Upper lobe of left lung (tissue), 6 donors: ENCODE measurements around the gene VRTN. TPM values are rescaled to one million over a fixed set of nuclear protein-coding genes. Genes with fewer than 3 reads are reported as not detected.

Source experiments
- ATAC-seq, 2 donors: fragments of 200-7000 bp; cut with Tn5 transposase; one replicate each; pipeline ENCODE4 v1.9.1; 2022; ENCODE audit warnings: mild to moderate bottlenecking in 2 of 2, moderate library complexity in 2 of 2; ENCODE audit not compliant: low FRiP score in 2 of 2
- DNase-seq, 2 donors: peaks; one replicate each; pipeline ENCODE4 v3.0.0-alpha.2; 2019 to 2020
- H3K27ac ChIP-seq, 4 donors: fragments of 200-600 bp; sonication (generic); one replicate each; pipeline ENCODE4 v1.5.1; 2016 to 2019
- H3K27me3 ChIP-seq, 4 donors: fragments of 200-600 bp; sonication (generic); one replicate each; pipeline ENCODE4 v1.5.1; 2017 to 2019
- H3K36me3 ChIP-seq, 4 donors: fragments of 200-600 bp; sonication (generic); one replicate each; pipeline ENCODE4 v1.5.1; 2016 to 2019
- H3K4me1 ChIP-seq, 4 donors: fragments of 200-600 bp; sonication (generic); one replicate each; pipeline ENCODE4 v1.5.1; 2018 to 2019
- H3K4me3 ChIP-seq, 4 donors: fragments of 200-600 bp; sonication (generic); one replicate each; pipeline ENCODE4 v1.5.1; 2017 to 2019; ENCODE audit warnings: mild to moderate bottlenecking in 2 of 4, moderate library complexity in 1 of 4
- H3K9me3 ChIP-seq, 4 donors: fragments of 200-600 bp; sonication (generic); one replicate each; pipeline ENCODE4 v1.5.1; 2018 to 2019
- EP300 ChIP-seq, 4 donors: sonication (generic); formaldehyde crosslinking; IDR thresholded peaks; one replicate each; pipeline ENCODE4 v1.5.1; 2017; ENCODE audit warnings: antibody characterized with exemption in 4 of 4, control low read depth in 2 of 4
- POLR2A ChIP-seq, 4 donors: fragments of 450-650 bp; IDR thresholded peaks; one replicate each; pipeline ENCODE4 v1.5.1; 2016 to 2017; ENCODE audit warnings: antibody characterized with exemption in 4 of 4, mild to moderate bottlenecking in 2 of 4
- POLR2AphosphoS5 ChIP-seq, 2 donors: sonication (generic); formaldehyde crosslinking; IDR thresholded peaks; one replicate each; pipeline ENCODE4 v1.5.1; 2017; ENCODE audit warnings: antibody characterized with exemption in 2 of 2
- WGBS, 2 donors: methylation state at CpG; one replicate each; pipeline ENCODE4 v1.1.5; 2017 to 2018; 5-methylcytosine and 5-hydroxymethylcytosine counted together
- total RNA-seq, 6 donors: library from RNA; depleted of rRNA in 4 of 6; stranded (reverse); fragments of >200 nt in 4 of 6; gene quantifications; one replicate each; pipeline versions ENCODE4 v1.1.0 to v1.2.1, GENCODE V29; 2016 to 2021
- TF ChIP-seq, protein P1 (sequence below), 6 experiments: fragments of 450-650 bp in 4 of 6; fragments of 200-600 bp in 2 of 6; sonication (generic) in 2 of 6; IDR thresholded peaks; one replicate each; pipeline ENCODE4 v1.5.1; 2016 to 2019; ENCODE audit warnings: antibody characterized with exemption in 6 of 6
- donor health status: DM: no; HTN: no; CAD: no; lungs with moderate emphysema.
- donor health status: DM: no; HTN: yes; CAD: no; lungs with severe emphysema.

VRTN gene
- total RNA-seq, 6 donors from 2014 or later: 0.09 to 0.10 TPM; not detected in 4

DNA sequence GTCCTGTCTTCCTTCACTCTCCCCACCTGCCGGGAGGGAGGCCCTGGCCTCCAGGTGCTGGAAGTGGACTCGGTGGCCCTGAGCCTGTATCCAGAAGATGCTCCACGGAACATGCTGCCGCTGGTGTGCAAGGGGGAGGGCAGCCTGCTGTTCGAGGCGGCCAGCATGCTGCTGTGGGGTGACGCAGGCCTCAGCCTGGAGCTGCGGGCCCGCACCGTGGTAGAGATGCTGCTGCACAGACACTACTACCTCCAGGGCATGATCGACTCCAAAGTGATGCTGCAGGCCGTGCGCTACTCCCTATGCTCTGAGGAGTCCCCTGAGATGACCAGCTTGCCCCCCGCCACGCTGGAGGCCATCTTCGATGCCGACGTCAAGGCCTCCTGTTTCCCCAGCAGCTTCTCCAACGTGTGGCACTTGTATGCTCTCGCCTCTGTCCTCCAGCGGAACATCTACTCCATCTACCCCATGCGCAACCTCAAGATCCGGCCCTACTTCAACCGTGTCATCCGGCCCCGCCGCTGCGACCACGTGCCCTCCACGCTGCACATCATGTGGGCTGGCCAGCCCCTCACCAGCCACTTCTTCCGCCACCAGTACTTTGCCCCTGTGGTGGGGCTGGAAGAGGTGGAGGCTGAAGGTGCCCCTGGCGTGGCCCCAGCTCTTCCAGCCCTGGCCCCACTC is 8.8 kb downstream of the VRTN start:
- WGBS, 2 donors: 95 to 96% methylated on average over 21 to 32 of the region's 32 CpGs
- TF ChIP-seq POLR2A (IDR thresholded peaks at IDR 0.05): no peak
- TF ChIP-seq EP300 (IDR thresholded peaks at IDR 0.05): no peak
- TF ChIP-seq, protein P1, sequence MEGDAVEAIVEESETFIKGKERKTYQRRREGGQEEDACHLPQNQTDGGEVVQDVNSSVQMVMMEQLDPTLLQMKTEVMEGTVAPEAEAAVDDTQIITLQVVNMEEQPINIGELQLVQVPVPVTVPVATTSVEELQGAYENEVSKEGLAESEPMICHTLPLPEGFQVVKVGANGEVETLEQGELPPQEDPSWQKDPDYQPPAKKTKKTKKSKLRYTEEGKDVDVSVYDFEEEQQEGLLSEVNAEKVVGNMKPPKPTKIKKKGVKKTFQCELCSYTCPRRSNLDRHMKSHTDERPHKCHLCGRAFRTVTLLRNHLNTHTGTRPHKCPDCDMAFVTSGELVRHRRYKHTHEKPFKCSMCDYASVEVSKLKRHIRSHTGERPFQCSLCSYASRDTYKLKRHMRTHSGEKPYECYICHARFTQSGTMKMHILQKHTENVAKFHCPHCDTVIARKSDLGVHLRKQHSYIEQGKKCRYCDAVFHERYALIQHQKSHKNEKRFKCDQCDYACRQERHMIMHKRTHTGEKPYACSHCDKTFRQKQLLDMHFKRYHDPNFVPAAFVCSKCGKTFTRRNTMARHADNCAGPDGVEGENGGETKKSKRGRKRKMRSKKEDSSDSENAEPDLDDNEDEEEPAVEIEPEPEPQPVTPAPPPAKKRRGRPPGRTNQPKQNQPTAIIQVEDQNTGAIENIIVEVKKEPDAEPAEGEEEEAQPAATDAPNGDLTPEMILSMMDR (IDR thresholded peaks at IDR 0.05): no peak
- TF ChIP-seq POLR2AphosphoS5 (IDR thresholded peaks at IDR 0.05): no peak
- H3K27ac ChIP-seq: no peak overlapping the region
- H3K9me3 ChIP-seq: no peaks in the 10 kb centered on the region
- no peaks in the 10 kb centered on the region for H3K36me3 ChIP-seq
- no peaks in the 10 kb centered on the region for H3K27me3 ChIP-seq
- DNase-seq (peak in 1 of 2 donors; percentile 76), ATAC-seq (no peak)
- no peaks in the 10 kb centered on the region for H3K4me1 ChIP-seq
- no peak overlapping the region for H3K4me3 ChIP-seq

DNA sequence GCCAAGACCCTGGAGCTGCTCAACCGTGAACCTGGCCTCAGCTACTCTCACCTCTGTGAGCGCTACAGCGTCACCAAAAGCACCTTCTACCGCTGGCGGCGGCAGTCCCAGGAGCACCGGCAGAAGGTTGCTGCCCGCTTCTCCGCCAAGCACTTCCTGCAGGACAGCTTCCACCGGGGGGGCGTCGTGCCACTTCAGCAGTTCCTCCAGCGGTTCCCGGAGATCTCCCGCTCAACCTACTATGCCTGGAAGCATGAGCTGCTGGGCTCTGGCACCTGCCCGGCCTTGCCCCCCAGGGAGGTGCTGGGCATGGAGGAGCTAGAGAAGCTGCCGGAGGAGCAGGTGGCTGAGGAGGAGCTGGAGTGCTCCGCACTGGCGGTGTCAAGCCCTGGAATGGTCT is 9.3 kb downstream of the VRTN start:
- 91 to 92% methylated on average over 12 to 19 of the region's 19 CpGs for WGBS, 2 donors
- ATAC-seq (no peak), DNase-seq (peak in 1 of 2 donors; percentile 69)
- Histone ChIP-seq H3K36me3 (no peaks in the 10 kb centered on the region), H3K4me3 (no peak overlapping the region), H3K4me1 (peaks cover 0 to 3% (median 1%) of the 10 kb centered on the region in 4 donors), H3K27me3 (no peaks in the 10 kb centered on the region), H3K9me3 (no peaks in the 10 kb centered on the region), H3K27ac (no peak overlapping the region)
- TF ChIP-seq POLR2AphosphoS5 (IDR thresholded peaks at IDR 0.05): no peak
- TF ChIP-seq EP300 (IDR thresholded peaks at IDR 0.05): no peak
- no peak for TF ChIP-seq POLR2A (IDR thresholded peaks at IDR 0.05)

DNA sequence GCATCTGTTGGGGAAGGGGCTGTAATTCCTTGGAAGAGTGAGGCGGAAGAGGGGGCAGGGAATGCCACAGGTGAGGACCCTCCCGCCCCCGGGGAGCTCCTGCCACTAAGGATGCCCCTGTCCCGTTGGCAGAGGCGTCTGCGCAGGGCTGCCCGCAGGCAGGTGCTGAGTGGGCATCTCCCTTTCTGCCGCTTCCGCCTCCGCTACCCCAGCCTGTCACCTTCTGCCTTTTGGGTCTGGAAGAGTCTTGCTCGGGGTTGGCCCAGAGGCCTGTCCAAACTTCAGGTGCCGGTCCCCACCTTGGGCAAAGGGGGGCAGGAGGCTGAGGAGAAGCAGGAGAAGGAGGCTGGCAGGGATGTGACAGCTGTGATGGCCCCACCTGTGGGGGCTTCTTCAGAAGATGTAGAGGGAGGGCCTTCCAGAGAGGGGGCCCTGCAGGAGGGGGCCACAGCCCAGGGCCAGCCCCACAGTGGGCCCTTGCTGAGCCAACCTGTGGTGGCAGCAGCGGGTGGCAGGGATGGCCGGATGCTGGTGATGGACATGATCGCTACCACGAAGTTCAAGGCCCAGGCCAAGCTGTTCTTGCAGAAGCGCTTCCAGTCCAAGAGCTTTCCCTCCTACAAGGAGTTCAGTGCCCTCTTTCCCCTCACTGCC is 10.0 kb downstream of the VRTN start:
- peaks cover 0 to 3% (median 2%) of the 10 kb centered on the region in 4 donors for H3K4me1 ChIP-seq
- peak in 1 of 2 donors; percentile 66 for DNase-seq
- WGBS, 2 donors: 92 to 95% methylated on average over 6 to 17 of the region's 17 CpGs
- no peak overlapping the region for H3K4me3 ChIP-seq
- no peaks in the 10 kb centered on the region for H3K36me3 ChIP-seq
- no peaks in the 10 kb centered on the region for H3K27me3 ChIP-seq
- H3K27ac ChIP-seq: no peak overlapping the region
- ATAC-seq: no peak
- no peaks in the 10 kb centered on the region for H3K9me3 ChIP-seq
- TF ChIP-seq POLR2AphosphoS5 (IDR thresholded peaks at IDR 0.05): no peak

DNA sequence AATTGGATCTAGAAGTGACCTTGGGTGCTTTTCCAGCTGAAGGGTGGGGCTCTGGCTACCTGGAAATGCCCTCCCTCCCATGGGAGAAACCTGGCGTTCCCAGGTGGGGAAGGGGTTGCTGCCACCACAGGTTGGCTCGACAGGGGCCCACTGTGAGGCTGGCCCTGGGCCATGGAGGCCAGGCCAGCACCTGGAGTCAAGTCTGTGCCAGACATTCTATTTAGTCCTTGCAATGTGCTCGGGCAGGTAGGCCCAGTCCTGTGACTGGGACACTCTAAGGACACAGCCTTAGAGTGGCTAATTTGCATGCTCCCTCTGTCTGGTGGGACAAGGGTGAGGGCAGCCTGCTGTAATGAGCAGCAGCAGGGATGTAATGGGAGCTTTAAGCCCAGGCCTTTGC is 11.9 kb downstream of the VRTN start:
- Histone ChIP-seq H3K4me3 (no peak overlapping the region), H3K9me3 (no peaks in the 10 kb centered on the region), H3K4me1 (peaks cover 0 to 3% (median 2%) of the 10 kb centered on the region in 4 donors), H3K27me3 (no peaks in the 10 kb centered on the region), H3K27ac (no peak overlapping the region), H3K36me3 (no peaks in the 10 kb centered on the region)
- ATAC-seq (no peak), DNase-seq (peak in 1 of 2 donors; percentile 38)
- TF ChIP-seq POLR2A (IDR thresholded peaks at IDR 0.05) (no peak), EP300 (IDR thresholded peaks at IDR 0.05) (no peak), POLR2AphosphoS5 (IDR thresholded peaks at IDR 0.05) (no peak)
- WGBS, 2 donors: 61% methylated on average over 3 of the region's 3 CpGs; no CpG with 5 or more reads in 1 of the 2 donors

DNA sequence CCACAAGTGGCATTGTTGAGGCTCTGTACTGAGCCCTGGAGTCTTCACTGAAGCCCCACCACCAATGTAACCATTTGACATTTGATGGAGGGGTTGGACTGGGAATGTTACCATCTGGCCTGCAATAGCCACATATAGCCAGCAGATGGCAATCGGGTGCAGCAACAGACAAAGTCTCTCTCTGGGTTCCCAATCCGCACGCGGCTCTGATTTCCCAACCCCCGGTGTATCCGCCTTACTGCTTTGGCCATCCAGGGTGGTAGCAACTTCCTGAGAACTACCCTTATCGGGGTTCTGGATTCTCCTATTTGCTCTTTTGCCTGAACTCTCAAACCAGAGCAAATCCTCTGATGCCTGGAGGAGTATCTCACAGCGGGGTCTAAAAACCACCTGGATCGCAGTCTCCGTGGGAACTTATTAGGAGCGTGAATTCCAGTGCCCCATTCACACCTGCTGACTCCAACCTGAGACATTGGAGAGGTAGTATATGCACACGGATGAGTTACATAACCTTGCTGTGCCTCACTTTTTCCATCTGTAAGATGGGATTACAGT is 14.2 kb downstream of the VRTN start:
- TF ChIP-seq, protein P1 (IDR thresholded peaks at IDR 0.05): peak; percentile 79 to 95 (median 92)
- TF ChIP-seq POLR2AphosphoS5 (IDR thresholded peaks at IDR 0.05): no peak
- peak; percentile 84 to 95 for ATAC-seq
- no peaks in the 10 kb centered on the region for H3K36me3 ChIP-seq
- peak in 1 of 2 donors; percentile 82 for DNase-seq
- H3K27me3 ChIP-seq: no peaks in the 10 kb centered on the region
- 30% methylated on average over 12 of the region's 12 CpGs for WGBS, 2 donors
- H3K4me1 ChIP-seq: peaks cover 0 to 3% (median 2%) of the 10 kb centered on the region in 4 donors
- H3K4me3 ChIP-seq: no peak overlapping the region
- H3K9me3 ChIP-seq: no peaks in the 10 kb centered on the region
- H3K27ac ChIP-seq: no peak overlapping the region

DNA sequence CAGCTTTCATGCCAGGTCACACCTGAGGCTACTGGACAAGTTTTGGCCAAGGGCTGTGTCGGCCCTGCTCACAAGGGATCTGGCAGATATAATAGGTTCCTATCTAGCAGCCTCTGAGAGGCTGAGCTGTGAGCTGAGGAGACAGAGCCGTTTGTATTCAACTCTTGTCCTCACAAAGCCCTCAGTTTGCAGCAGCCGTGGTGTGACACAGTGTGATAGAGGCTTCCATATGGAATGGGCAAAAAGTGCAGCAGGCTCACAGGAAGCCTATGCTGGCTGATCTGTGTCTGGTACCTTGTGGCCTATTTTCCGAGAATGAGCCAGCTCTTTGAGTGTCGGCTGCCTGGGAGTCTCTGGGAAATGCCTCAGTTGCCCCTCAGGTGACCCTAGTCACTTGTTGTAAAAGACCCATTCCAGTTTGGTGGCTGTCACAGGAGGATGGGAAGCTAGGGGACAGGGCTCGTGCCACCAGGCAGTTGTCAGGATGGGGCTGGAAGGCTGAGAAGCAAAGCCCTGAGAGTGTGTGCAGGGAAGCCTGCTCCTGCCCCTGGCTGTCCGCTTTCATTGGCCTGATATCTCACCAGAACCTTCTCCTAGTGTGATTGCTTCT is 16.1 kb downstream of the VRTN start:
- Histone ChIP-seq H3K4me3 (no peak overlapping the region), H3K9me3 (no peaks in the 10 kb centered on the region), H3K36me3 (no peaks in the 10 kb centered on the region), H3K27me3 (no peaks in the 10 kb centered on the region), H3K27ac (no peak overlapping the region), H3K4me1 (peaks cover 0 to 3% (median 2%) of the 10 kb centered on the region in 4 donors)
- ATAC-seq: no peak
- WGBS, 2 donors: 87 to 98% methylated on average over 5 to 6 of the region's 7 CpGs
- no peak for DNase-seq
- TF ChIP-seq, protein P1 (IDR thresholded peaks at IDR 0.05): no peak
- TF ChIP-seq POLR2A (IDR thresholded peaks at IDR 0.05) (no peak), POLR2AphosphoS5 (IDR thresholded peaks at IDR 0.05) (no peak), EP300 (IDR thresholded peaks at IDR 0.05) (no peak)
